Measurements from ENCODE around the gene TASP1.
"Not testable (repeated sequence)": the region's sequence is repeated elsewhere in the genome, so short reads cannot be mapped to it uniquely, and the experiment has no call there.

DNA sequence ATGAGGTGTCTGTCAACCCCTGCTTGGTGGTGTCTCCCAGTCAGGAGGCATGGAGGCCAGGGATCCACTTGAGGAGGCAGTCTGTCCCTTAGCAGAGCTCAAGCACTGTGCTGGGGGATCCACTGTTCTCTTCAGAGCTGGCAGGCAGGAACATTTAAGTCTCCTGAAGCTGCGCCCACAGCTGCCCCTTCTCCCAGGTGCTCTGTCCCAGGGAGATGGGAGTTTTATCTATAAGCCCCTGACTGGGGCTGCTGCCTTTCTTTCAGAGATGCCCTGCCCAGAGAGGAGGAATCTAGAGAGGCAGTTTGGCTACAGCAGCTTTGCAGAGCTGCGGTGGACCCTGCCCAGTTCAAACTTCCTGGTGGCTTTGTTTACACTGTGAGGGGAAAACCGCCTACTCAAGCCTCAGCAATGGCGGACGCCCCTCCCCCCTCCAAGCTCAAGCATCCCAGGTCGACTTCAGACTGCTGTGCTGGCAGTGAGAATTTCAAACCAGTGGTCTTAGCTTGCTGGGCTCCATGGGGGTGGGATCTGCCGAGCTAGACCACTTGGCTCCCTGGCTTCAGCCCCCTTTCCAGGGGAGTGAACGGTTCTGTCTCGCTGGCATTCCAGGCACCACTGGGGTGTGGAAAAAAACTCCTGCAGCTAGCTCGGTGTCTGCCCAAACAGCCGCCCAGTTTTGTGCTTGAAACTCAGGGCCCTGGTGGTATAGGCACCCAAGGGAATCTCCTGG lies 258.1 kb downstream of the TASP1 start:
- TF ChIP-seq, protein P1, sequence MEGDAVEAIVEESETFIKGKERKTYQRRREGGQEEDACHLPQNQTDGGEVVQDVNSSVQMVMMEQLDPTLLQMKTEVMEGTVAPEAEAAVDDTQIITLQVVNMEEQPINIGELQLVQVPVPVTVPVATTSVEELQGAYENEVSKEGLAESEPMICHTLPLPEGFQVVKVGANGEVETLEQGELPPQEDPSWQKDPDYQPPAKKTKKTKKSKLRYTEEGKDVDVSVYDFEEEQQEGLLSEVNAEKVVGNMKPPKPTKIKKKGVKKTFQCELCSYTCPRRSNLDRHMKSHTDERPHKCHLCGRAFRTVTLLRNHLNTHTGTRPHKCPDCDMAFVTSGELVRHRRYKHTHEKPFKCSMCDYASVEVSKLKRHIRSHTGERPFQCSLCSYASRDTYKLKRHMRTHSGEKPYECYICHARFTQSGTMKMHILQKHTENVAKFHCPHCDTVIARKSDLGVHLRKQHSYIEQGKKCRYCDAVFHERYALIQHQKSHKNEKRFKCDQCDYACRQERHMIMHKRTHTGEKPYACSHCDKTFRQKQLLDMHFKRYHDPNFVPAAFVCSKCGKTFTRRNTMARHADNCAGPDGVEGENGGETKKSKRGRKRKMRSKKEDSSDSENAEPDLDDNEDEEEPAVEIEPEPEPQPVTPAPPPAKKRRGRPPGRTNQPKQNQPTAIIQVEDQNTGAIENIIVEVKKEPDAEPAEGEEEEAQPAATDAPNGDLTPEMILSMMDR (IDR thresholded peaks at IDR 0.05), result not testable (repeated sequence)
- not testable (repeated sequence) for TF ChIP-seq POLR2A (IDR thresholded peaks at IDR 0.05)
